H1 (cell line): ENCODE results near the gene IGF2R. TPM values are rescaled to one million over a fixed set of nuclear protein-coding genes. Genes with fewer than 3 reads are reported as not detected.

Experiments
- BRCA1 ChIP-seq: IDR thresholded peaks from 2 replicates; pipeline ENCODE4 v1.6.1; 2012; ENCODE audit warnings: low read depth, low read length, improper control_type of control experiment
- CHD7 ChIP-seq: fragments of 300-600 bp; sonication (generic); IDR thresholded peaks from 2 replicates; pipeline ENCODE4 v1.7.1; 2012; ENCODE audit warnings: low read length, moderate library complexity, mild to moderate bottlenecking, inconsistent platforms; ENCODE audit not compliant: insufficient replicate concordance
- GTF2F1 ChIP-seq: IDR thresholded peaks from 2 replicates; pipeline ENCODE4 v1.6.1; 2012; ENCODE audit warnings: low read depth, low read length, improper control_type of control experiment, borderline replicate concordance
- KDM1A ChIP-seq: fragments of 200-600, 300-600 bp; sonication (generic); IDR thresholded peaks from 2 replicates; pipeline ENCODE4 v1.7.1; 2016; ENCODE audit warnings: mild to moderate bottlenecking, low read length, borderline replicate concordance
- SIRT6 ChIP-seq: IDR thresholded peaks from one replicate; pipeline ENCODE4 v1.7.1; 2012; ENCODE audit warnings: low read length, inconsistent platforms
- SIX5 ChIP-seq: IDR thresholded peaks from 2 replicates; pipeline ENCODE4 v1.6.1; 2011; ENCODE audit warnings: mild to moderate bottlenecking, low read depth, low read length
- TAF7 ChIP-seq: optimal IDR thresholded peaks from 2 replicates; pipeline ENCODE3; 2011; ENCODE audit warnings: low read depth, mild to moderate bottlenecking, inconsistent platforms, low read length, moderate library complexity, borderline replicate concordance
- polyA plus RNA-seq, 7 experiments: library from polyadenylated mRNA; depleted of rRNA in 3 of 7; stranded (reverse) in 5 of 7; unstranded in 2 of 7; fragments of >200 nt in 5 of 7; fragments of 200-250 nt in 2 of 7; gene quantifications; 1 replicate in 5 of 7; 2 replicates in 1 of 7; 4 replicates in 1 of 7; pipeline versions ENCODE4 v1.2.1 to v1.2.3, GENCODE V29; 2011 to 2013; ENCODE audit warnings: missing spikeins in 2 of 7, mixed read lengths in 2 of 7
- total RNA-seq: library from RNA; stranded (reverse); fragmentation: NEBNext Ultra II Directional; extraction: Animal tissue kit (Norgen Biotek cat#: 25700); gene quantifications from 2 replicates; pipeline ENCODE4 v1.2.1, GENCODE V29; 2021

IGF2R gene
- total and polyA plus RNA-seq, 2 of the 8 experiments (the other 6 are each of a cell fraction or from before 2014, with no cell fraction given), result 20.6 to 74.1 TPM

GRCh38 chr6:160043784-160044183 is 74.9 kb downstream of the IGF2R start (continued):
- TF ChIP-seq CHD7 (no peak), SIRT6 (no peak), SIX5 (no peak), GTF2F1 (no peak), BRCA1 (no peak), KDM1A (no peak), TAF7 (no peak)
